GM08714 (cell line): Measurements from ENCODE around the gene GATAD2B.

Experiments
- H3K4me3 ChIP-seq: fragments of 200-500 bp; sonication (Bioruptor generic); 2 replicates; pipeline ENCODE4 v1.5.1; 2014; ENCODE audit warnings: mild to moderate bottlenecking, low read length, inconsistent platforms
- ZNF274 ChIP-seq: IDR thresholded peaks from 2 replicates; pipeline ENCODE4 v1.6.1; 2012; ENCODE audit warnings: mild to moderate bottlenecking, low read depth, low read length

The GATAD2B gene

DNA sequence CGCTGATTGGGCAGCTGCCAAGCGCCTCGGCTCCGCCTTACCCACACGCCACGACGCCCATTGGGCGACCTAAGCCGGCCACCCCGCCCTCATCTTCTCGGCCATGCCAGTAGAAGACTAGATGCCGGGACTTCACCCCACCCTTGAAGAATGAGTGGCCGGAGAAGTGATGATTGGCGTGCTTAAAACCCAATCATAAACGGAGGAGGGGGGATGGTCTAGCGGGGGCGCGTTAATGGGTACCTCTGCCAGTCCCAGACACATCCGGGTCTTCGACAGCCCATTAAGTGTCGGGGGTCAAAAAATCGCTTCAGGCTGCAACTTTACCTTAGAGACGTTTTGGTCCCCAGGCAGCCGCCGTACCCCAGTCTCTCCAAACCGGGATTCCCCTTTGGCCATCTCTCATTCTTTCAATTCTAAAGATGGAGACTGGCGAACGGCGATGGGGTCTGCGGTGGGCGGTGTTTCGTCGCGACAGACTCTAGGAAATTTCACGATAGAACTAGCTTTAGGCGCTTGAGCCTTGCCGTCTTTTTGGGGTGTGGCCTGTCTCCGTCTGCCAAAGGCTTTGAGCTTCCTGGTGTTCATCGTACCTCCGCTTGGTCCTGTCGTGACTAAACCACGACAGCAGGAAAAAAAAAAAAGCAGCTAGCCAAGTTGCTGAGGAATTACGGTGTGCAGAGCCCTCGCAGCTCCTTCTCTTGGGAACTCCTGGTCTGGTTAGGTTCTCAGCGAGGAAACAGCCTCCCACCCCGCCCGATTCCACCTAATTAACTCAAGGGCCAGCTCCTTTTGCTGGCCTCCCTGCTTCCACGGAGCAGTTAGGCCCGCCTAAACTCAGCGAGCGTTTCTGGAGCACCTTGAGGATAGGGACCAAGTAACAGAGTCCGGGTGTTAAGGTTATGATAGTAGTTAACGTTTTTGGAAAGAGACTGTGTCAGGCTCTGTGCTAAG is at the start of gene GATAD2B:
Gene GATAD2B, minus strand, starts transcription at position 1 of the 954 bp plus-strand sequence. CDS start 94,625 bp downstream, outside the sequence.
- peak within 1 kb of the TSS; percentile 74 for H3K4me3 ChIP-seq
- TF ChIP-seq ZNF274: no peak

DNA sequence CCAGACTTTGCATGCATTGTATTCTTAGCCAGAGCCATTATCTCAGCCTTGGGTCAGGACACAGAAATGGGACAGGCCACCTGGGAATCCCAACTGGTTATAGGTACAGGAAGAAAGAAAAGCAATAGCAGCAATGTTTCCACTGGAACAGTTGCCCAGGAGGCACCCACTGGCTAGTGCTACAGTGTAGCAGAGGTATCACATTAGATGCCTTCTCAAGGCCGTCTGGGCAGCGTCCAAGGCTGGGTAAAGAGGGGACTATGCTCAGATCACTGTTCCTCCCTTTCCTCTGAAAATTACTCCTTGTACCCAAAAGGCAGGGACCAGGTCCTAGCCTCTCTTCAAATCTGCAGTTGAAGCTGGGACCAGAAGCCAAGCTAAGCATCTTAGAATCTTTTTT is 47.6 kb upstream of the GATAD2B start:
- TF ChIP-seq ZNF274: no peak
- H3K4me3 ChIP-seq: no peak overlapping the region

GRCh38 chr1:153968972-153969371 is 46.2 kb upstream of the GATAD2B start:
- H3K4me3 ChIP-seq: peak overlapping the region; percentile 70; the same call in 1 of the 2 replicates
- no peak for TF ChIP-seq ZNF274

DNA sequence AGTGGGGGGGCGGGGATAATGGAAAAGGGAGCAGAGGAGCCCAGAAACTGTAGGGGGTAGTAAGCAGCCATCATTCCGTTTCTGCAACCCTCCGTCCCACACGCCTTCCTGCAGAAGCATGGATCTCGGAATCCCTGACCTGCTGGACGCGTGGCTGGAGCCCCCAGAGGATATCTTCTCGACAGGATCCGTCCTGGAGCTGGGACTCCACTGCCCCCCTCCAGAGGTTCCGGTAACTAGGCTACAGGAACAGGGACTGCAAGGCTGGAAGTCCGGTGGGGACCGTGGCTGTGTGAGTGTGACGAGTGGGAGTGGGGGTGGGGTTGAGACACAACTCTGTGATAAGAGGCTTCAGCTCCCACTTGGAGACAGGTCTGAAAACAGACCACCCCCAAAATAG is 45.6 kb upstream of the GATAD2B start:
- no peak for TF ChIP-seq ZNF274
- peak overlapping the region; percentile 70 for H3K4me3 ChIP-seq

DNA sequence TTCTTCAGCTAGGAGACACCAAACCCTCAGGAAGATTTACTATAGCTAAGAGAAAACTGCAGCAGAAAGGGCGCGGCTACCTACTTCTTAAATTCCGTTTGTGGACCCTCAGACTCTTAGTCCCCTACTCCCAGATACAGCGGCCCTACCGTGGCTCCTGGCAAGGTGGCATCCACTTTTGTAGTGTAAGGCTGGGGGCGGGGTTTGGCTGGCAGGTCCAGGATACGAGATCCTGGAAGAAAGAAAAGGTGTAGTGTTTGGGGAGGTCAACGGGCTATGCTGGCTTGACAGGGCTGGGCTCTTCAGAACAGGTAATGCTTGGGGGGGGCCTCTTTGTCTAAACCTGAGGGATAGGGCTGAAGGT is 45.2 kb upstream of the GATAD2B start:
- peak overlapping the region; percentile 70 for H3K4me3 ChIP-seq
- no peak for TF ChIP-seq ZNF274

- peak within 1 kb of the TSS; percentile 70 for H3K4me3 ChIP-seq
- TF ChIP-seq ZNF274: no peak
These were observed 44.6 kb upstream of the GATAD2B start, which contains the start of gene CREB3L4 for GRCh38 chr1:153967107-153967999. Gene CREB3L4, plus strand, starts transcription at chr1:153967902. Its CDS starts 624 bp downstream, at chr1:153968526.

- peak overlapping the region; percentile 90 for H3K4me3 ChIP-seq
- no peak for TF ChIP-seq ZNF274
These were observed 41.1 kb upstream of the GATAD2B start for GRCh38 chr1:153963850-153964331.

DNA sequence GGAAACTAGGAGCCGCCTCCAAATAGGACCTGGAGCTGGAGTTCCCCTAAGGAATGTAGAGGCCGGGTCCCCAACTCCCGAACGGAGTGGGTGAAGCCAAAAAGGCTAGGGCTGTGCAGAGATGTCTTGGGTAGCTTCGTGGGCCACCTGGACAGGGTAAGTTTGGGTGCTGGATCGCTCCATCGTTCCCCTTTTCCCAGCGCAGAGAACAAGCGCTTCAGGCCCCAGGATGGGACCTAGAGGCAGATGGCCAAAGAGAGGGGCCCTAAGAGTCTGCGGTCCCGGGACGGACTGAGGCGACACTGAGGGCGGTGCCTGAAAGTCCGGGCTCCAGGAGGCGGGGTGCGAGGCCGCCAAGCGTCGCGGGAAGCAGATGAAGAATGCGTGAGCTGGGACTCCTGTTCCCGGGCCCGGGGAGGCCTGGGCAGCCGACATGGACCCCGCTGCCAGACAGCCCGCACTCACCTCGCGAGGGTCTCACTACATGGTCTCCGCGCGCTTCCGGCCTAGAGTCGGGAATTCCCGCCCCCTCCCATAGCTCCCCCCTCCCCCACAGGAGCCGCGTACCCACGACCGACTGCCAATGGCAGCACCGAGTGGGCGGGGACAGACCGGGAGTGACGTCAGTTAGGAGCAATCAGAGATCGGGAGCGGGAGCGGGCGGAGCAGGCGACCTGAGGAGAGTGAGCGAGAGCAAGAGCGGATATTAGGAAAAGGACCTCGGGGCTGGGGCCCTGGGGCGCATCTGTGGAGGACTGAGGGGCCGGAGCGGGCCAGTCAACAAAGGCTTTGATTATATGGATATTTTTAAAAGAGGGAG is 40.5 kb upstream of the GATAD2B start, which contains the start of gene SLC39A1:
Gene SLC39A1, minus strand, starts transcription at position 508 of the 820 bp plus-strand sequence. CDS start 822 bp downstream, outside the sequence.
- TF ChIP-seq ZNF274: no peak
- H3K4me3 ChIP-seq: peak within 1 kb of the TSS; percentile 90

DNA sequence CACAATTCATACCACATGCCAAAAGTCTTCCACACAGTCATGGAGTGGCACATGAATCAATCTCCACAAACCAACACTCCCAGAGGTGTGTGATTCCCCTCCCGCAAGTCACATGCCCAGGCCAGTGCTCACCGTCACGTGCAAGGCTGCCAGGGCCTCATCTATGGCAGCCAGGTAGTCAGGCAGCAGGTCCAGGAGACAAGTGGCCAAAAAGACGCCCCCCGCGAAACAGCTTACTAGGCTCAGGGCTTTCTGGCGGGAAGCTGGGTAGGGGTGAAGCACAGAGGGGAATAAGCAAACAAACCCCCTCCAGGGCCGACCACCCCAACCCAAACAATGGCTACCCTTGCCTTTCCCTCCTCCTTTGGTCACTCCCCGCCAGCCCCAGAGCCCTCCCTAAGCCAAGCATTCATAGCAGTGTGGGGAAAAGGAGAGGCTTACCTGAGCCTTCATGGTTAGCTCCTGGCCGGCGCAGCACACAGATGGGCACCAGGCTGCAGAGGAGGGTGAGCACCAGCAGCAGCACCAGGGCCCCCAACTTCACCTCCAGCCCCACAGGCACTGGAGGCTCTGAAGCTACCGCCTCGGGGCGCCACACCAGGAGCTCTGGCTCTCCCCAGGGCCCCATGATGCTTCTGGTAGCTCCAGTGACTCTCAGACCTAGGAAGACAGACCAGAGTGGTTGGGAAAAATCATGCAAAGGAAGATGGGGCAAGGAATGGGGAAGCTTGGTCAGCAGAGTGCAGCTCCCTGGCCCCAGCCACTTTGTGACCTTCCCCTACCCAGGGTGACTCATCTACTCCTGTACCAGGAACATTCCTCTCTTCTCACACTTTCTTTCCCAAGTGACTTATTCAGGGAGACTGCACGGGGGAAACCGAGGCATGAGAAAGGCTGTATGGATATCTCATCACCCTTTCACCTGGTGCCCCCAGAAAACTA is 39.6 kb upstream of the GATAD2B start:
- H3K4me3 ChIP-seq: peak overlapping the region; percentile 90
- TF ChIP-seq ZNF274: no peak

GRCh38 chr1:153961421-153961820 is 38.6 kb upstream of the GATAD2B start:
- H3K4me3 ChIP-seq: peak overlapping the region; percentile 90; the same call in 1 of the 2 replicates
- no peak for TF ChIP-seq ZNF274

DNA sequence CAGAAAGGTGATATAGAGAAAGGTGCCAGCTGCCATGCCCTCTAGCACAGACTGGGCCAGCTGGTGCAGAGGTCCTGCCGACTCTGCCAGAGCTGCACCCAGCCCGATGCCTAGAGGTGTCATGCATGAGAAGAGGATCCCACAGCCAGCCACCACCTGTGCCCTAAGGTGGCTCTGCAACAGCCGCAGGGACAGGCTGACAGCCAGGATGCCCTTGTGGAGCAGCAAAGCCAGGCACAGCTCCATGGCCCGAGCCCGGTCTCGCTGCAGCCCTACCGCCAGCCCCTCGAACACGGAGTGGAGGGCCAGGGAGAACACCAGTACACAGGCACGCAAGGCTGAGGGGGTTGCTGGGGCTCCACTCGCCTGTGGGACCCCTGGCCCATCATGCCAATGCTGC is 37.4 kb upstream of the GATAD2B start:
- no peak overlapping the region for H3K4me3 ChIP-seq
- TF ChIP-seq ZNF274: no peak

- no peak for TF ChIP-seq ZNF274
- no peak overlapping the region for H3K4me3 ChIP-seq
These were observed 36.7 kb upstream of the GATAD2B start for GRCh38 chr1:153959454-153959853.

GRCh38 chr1:153958961-153959260 is 36.1 kb upstream of the GATAD2B start:
- H3K4me3 ChIP-seq: no peak overlapping the region
- TF ChIP-seq ZNF274: no peak
